Measurements from ENCODE around the gene NUDT16L1.

DNA sequence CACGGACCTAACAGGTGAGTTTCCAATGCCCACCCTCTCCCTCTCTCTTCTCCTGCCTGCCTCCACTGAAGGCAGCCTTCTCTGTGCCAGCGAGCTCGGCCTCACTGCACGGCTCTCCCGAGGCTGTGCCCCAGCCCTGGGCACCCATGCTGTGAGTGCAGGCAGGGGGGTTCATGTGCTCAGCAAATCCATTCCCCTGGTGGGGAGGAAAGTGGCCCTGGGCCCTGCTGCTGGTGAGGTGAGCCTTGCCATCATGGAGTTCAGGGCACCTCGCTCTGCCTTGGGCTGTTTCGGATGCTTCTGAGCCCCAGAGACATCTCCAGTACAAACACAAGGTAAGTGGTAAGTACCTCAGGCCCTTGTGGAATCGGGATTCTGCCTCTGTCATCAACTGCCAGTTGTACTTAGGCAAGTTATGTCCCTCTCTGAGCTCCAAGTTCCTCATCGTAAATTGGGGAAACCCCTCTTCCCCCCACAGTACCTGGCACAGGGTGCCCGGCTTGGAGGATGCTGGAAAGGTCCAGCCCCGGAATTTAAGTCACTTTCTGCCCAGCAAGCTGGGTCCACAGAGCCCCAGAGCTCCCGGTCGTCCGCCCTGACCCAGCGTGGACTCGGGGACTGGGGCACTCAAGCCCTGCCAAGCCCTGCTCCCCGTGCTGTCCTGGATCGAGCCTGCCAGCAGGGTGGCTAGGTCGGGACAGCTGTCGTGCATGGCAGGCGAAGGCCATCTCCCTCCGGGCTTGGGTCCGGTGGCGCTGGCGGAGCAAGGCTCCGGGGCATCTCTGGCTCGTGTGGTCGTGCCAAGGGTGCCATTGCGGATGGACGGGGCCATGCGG, 684 bp upstream of the NUDT16L1 start:
- TF ChIP-seq, protein P1, sequence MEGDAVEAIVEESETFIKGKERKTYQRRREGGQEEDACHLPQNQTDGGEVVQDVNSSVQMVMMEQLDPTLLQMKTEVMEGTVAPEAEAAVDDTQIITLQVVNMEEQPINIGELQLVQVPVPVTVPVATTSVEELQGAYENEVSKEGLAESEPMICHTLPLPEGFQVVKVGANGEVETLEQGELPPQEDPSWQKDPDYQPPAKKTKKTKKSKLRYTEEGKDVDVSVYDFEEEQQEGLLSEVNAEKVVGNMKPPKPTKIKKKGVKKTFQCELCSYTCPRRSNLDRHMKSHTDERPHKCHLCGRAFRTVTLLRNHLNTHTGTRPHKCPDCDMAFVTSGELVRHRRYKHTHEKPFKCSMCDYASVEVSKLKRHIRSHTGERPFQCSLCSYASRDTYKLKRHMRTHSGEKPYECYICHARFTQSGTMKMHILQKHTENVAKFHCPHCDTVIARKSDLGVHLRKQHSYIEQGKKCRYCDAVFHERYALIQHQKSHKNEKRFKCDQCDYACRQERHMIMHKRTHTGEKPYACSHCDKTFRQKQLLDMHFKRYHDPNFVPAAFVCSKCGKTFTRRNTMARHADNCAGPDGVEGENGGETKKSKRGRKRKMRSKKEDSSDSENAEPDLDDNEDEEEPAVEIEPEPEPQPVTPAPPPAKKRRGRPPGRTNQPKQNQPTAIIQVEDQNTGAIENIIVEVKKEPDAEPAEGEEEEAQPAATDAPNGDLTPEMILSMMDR (conservative IDR thresholded peaks at IDR 0.05): no peak
- TF ChIP-seq ZFX (IDR thresholded peaks at IDR 0.05): no peak

Measured in C4-2B (cell line).